Transverse colon (tissue), 4 donors: ENCODE data around the gene ZNF423. TPM values are rescaled to one million over a fixed set of nuclear protein-coding genes. Genes with fewer than 3 reads are reported as not detected.

ENCODE experiments used
- DNase-seq: peaks from one replicate; pipeline ENCODE4 v3.0.0-alpha.2; 2019
- H3K27ac ChIP-seq, 4 donors: fragments of 200-600 bp; sonication (generic); 2 replicates each; pipeline ENCODE4 v1.5.1; 2016 to 2018; ENCODE audit warnings: inconsistent platforms in 4 of 4
- H3K27me3 ChIP-seq: fragments of 200-600 bp; sonication (generic); 2 replicates; pipeline ENCODE4 v1.5.1; 2017; ENCODE audit warnings: inconsistent platforms
- H3K36me3 ChIP-seq, 4 donors: fragments of 200-600 bp; sonication (generic); 2 replicates each; pipeline ENCODE4 v1.5.1; 2017 to 2019; ENCODE audit warnings: inconsistent platforms in 4 of 4
- H3K4me1 ChIP-seq, 4 donors: fragments of 200-600 bp; sonication (generic); 2 replicates each; pipeline ENCODE4 v1.5.1; 2017 to 2020; ENCODE audit warnings: inconsistent platforms in 4 of 4
- H3K4me3 ChIP-seq, 4 donors: fragments of 200-600 bp; sonication (generic); 1 replicate in 1 of 4; 2 replicates in 3 of 4; pipeline versions ENCODE4 v1.5.1 to v1.6.1; 2017 to 2019; ENCODE audit warnings: inconsistent platforms in 4 of 4
- H3K9me3 ChIP-seq, 2 donors: fragments of 200-600 bp; sonication (generic); 2 replicates each; pipeline ENCODE4 v1.5.1; 2017 to 2019; ENCODE audit warnings: inconsistent platforms in 2 of 2
- EP300 ChIP-seq: sonication (generic); formaldehyde crosslinking; IDR thresholded peaks from one replicate; pipeline ENCODE4 v1.6.1; 2017; ENCODE audit warnings: antibody characterized with exemption, low read depth
- POLR2A ChIP-seq: fragments of 450-650 bp; IDR thresholded peaks from one replicate; pipeline ENCODE4 v1.6.1; 2016; ENCODE audit warnings: antibody characterized with exemption, mild to moderate bottlenecking, moderate library complexity
- POLR2AphosphoS5 ChIP-seq, 3 donors: sonication (generic); formaldehyde crosslinking; IDR thresholded peaks; one replicate each; pipeline ENCODE4 v1.6.1; 2016; ENCODE audit warnings: antibody characterized with exemption in 3 of 3
- WGBS, 2 donors: methylation state at CpG; one replicate each; pipeline ENCODE4 v1.1.5; 2018; ENCODE audit warnings: low coverage in 1 of 2; 5-methylcytosine and 5-hydroxymethylcytosine counted together
- in situ Hi-C, 4 donors: fragments of 200-750 bp; cut with MboI; loops; one replicate each; pipeline versions ENCODE4 v1.15.0 to v1.15.1; 2017; ENCODE audit warnings: low sequenced_read_pairs in 3 of 4, low pct_ligation_motif_present in 1 of 4, low pct_unique_long_range_greater_than_20kb in 1 of 4
- intact Hi-C: fragments of 100-400 bp; cut with DNase I; formaldehyde crosslinking; loops from one replicate; pipeline ENCODE4 v1.15.1; 2023; ENCODE audit warnings: low total_unique reads
- total RNA-seq, 4 donors: library from RNA; depleted of rRNA; stranded (reverse); fragments of >200 nt; gene quantifications; one replicate each; pipeline ENCODE4 v1.1.0, GENCODE V29; 2016
- TF ChIP-seq, protein P1 (sequence below), 5 experiments: fragments of 200-600 bp in 3 of 5; fragments of 450-650 bp in 2 of 5; sonication (generic) in 3 of 5; IDR thresholded peaks; 1 replicate in 2 of 5; 2 replicates in 3 of 5; pipeline ENCODE4 v1.5.1; 2016 to 2017; ENCODE audit warnings: antibody characterized with exemption in 5 of 5, inconsistent platforms in 3 of 5, mild to moderate bottlenecking in 2 of 5, moderate library complexity in 1 of 5

ZNF423 gene
- total RNA-seq, 4 donors from 2014 or later: 4.9 to 13.1 (median 7.2) TPM

DNA sequence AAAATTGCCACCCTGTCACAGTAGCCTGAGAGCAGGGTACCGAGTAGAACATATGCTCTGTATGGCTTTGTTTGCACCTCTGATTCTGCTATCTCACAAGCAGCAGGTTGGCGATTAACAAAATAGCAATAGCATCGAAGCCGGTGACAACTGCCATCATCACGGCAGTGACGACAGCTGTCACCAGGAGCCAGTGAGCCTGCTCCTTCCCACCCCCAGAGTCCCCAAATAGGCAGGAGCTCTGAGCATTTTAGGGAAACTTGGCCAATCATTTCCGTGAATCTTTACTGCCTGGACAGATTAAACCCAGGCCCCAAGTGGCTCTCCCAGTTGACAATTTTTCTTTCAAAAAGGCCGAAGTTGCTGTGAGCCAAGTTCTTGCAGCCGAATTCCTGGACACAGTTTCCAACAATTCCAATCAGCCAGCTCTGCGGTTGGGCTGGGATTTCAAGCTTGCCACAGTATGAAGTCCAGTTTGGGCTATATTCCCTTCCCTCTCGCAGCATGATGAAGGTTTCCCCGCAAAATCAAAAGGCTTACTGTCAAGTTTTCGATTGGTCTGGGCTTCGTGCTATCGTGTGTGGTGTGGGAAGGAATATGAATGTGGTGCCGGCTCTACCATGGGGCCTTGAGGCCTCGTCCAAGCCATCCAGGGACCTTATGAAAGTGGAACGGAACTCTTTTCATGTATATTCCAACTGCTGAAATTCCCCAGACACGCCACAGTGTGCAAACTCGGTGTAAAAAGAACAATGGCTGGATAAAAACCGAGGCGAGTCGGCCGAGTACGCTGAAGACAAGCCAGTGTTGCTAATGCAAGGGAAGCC lies 295.7 kb downstream of the ZNF423 start:
- no peak for DNase-seq
- Histone ChIP-seq H3K36me3 (no peaks in the 10 kb centered on the region), H3K4me1 (no peaks in the 10 kb centered on the region), H3K4me3 (no peak overlapping the region), H3K27ac (peak overlapping the region in 2 of 4 donors; percentile 24 to 35), H3K9me3 (no peaks in the 10 kb centered on the region), H3K27me3 (no peaks in the 10 kb centered on the region)
- in situ Hi-C loops: no loop called here
- 83 to 96% methylated on average over 9 to 25 of the region's 25 CpGs for WGBS, 2 donors
- intact Hi-C loops: no loop called here
- TF ChIP-seq EP300: no peak
- TF ChIP-seq, protein P1, sequence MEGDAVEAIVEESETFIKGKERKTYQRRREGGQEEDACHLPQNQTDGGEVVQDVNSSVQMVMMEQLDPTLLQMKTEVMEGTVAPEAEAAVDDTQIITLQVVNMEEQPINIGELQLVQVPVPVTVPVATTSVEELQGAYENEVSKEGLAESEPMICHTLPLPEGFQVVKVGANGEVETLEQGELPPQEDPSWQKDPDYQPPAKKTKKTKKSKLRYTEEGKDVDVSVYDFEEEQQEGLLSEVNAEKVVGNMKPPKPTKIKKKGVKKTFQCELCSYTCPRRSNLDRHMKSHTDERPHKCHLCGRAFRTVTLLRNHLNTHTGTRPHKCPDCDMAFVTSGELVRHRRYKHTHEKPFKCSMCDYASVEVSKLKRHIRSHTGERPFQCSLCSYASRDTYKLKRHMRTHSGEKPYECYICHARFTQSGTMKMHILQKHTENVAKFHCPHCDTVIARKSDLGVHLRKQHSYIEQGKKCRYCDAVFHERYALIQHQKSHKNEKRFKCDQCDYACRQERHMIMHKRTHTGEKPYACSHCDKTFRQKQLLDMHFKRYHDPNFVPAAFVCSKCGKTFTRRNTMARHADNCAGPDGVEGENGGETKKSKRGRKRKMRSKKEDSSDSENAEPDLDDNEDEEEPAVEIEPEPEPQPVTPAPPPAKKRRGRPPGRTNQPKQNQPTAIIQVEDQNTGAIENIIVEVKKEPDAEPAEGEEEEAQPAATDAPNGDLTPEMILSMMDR (IDR thresholded peaks at IDR 0.05): no peak
- no peak for TF ChIP-seq POLR2AphosphoS5 (IDR thresholded peaks at IDR 0.05)
- TF ChIP-seq POLR2A: no peak

DNA sequence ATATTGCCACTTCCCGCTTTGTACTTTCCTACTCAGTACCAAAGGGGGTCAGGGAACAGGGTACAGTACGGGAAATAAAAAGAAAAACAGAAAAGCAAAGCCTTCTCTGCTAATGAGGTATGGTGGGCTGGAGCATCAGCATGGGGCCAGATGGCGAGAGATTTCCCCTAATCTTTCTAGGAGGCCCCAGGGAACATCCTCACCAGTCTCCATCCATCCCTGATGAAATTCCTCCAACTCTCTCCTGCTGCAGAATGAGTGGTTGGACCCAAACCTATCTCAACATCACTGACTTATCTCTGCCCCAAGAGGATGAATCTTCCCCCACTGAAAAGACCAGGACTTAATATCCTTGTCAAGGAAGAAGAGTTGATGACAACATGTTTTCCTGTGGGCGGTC lies 296.7 kb downstream of the ZNF423 start:
- intact Hi-C loops: no loop called here
- in situ Hi-C loops: no loop called here
- Histone ChIP-seq H3K36me3 (no peaks in the 10 kb centered on the region), H3K4me1 (no peaks in the 10 kb centered on the region), H3K27ac (no peak overlapping the region), H3K9me3 (no peaks in the 10 kb centered on the region), H3K27me3 (no peaks in the 10 kb centered on the region), H3K4me3 (no peak overlapping the region)
- DNase-seq: no peak
- TF ChIP-seq POLR2AphosphoS5 (IDR thresholded peaks at IDR 0.05) (no peak), EP300 (no peak), POLR2A (no peak)
- TF ChIP-seq, protein P1 (IDR thresholded peaks at IDR 0.05): no peak
- WGBS, 2 donors: 84 to 94% methylated on average over 2 to 4 of the region's 4 CpGs

DNA sequence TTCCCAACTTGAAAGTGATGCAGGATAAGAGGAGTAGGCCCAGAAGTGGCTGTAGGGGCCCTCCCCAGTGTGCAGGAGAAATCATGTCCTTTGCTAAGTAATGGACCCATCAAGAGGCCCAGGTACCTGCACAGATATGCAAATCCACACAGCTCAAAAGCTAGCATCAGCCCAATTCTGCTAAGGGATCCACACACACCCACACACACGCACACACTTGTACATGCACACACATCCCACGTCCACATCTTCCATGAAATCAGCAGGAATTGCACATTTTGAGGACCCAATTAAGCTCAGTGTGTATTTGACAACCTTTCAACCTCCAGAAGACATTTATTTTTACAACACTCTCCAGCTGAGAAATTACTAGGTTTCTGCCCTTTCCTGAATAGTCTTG lies 297.5 kb downstream of the ZNF423 start:
- H3K36me3 ChIP-seq: no peaks in the 10 kb centered on the region
- no peak for DNase-seq
- intact Hi-C loops (no loop called here), in situ Hi-C loops (no loop called here)
- H3K9me3 ChIP-seq: no peaks in the 10 kb centered on the region
- H3K4me1 ChIP-seq: no peaks in the 10 kb centered on the region
- no peak overlapping the region for H3K4me3 ChIP-seq
- H3K27ac ChIP-seq: no peak overlapping the region
- no peaks in the 10 kb centered on the region for H3K27me3 ChIP-seq
- 91% methylated on average over 2 of the region's 2 CpGs; no CpG with 5 or more reads in 1 of the 2 donors for WGBS, 2 donors
- TF ChIP-seq, protein P1 (IDR thresholded peaks at IDR 0.05): no peak
- no peak for TF ChIP-seq POLR2AphosphoS5 (IDR thresholded peaks at IDR 0.05)
- no peak for TF ChIP-seq EP300
- TF ChIP-seq POLR2A: no peak

DNA sequence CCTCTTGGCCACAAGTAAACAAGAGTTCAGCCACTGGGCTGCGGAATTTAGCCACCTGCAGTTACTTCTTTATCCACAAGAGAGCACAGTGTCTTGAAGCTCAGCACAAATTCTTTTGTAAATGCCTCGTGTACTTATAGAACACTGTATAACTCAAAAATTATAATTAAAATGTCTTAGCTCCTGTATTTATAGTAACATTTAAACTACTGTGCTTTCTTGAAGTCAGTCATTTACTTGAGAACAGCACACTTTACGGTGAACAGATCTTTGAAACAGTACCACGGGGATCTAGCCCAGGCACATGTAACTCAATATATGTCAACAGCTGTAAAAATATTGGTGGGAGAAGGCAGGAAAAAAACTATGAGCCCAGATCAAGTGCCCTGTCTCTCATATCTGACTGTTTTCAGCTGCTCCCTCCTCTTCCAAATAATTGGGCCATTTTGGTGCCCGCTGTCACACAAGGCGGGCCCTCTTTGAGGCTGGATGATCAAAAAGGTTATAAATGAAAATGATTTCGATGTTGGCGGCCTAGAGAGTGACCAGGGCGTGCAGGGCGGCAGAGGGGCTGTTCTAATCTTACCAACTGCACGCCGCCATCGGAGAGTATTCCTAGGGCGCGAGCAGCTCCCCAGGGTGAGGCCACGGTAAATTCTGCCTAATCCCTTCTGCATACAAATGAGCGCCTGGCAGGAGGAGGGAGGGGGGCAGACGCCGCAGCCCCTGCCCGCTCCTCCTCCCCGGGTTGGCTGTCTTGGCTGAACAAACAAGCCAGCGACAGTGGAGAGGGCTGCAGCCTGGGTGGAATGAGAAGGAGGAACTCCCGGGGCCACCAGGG lies 299.1 kb downstream of the ZNF423 start:
- in situ Hi-C loops: no loop called here
- no peak overlapping the region for H3K27ac ChIP-seq
- no peaks in the 10 kb centered on the region for H3K36me3 ChIP-seq
- 37 to 49% methylated on average over 5 to 23 of the region's 23 CpGs for WGBS, 2 donors
- TF ChIP-seq EP300: no peak
- TF ChIP-seq, protein P1 (IDR thresholded peaks at IDR 0.05): peak; percentile 27 to 40 (median 35)
- intact Hi-C loops: no loop called here
- H3K4me1 ChIP-seq: no peaks in the 10 kb centered on the region
- H3K27me3 ChIP-seq: no peaks in the 10 kb centered on the region
- H3K9me3 ChIP-seq: no peaks in the 10 kb centered on the region
- no peak overlapping the region for H3K4me3 ChIP-seq
- DNase-seq: no peak
